Spleen (tissue), 11 donors: ENCODE measurements around the gene NOL9. TPM values are rescaled to one million over a fixed set of nuclear protein-coding genes. Genes with fewer than 3 reads are reported as not detected.

Experiments
- DNase-seq: peaks from one replicate; pipeline ENCODE4 v3.0.0-alpha.2; 2020
- H3K27ac ChIP-seq, 8 donors: fragments of 200-600 bp; sonication (generic) in 7 of 8; 1 replicate in 4 of 8; 2 replicates in 4 of 8; pipeline versions ENCODE4 v1.5.0 to v1.8.0; 2016 to 2021; ENCODE audit warnings: inconsistent platforms in 4 of 8, mild to moderate bottlenecking in 4 of 8, moderate library complexity in 1 of 8
- H3K27me3 ChIP-seq, 7 donors: fragments of 200-600 bp; sonication (generic) in 6 of 7; replicated peaks in 1 of 7; 1 replicate in 4 of 7; 2 replicates in 3 of 7; pipeline versions ENCODE4 v1.5.0 to v1.8.0; 2016 to 2021; ENCODE audit warnings: inconsistent platforms in 3 of 7, mild to moderate bottlenecking in 1 of 7
- H3K36me3 ChIP-seq, 6 donors: fragments of 200-600 bp; sonication (generic) in 5 of 6; 1 replicate in 4 of 6; 2 replicates in 2 of 6; pipeline versions ENCODE4 v1.5.0 to v1.8.0; 2016 to 2021; ENCODE audit warnings: inconsistent platforms in 2 of 6
- H3K4me1 ChIP-seq, 6 donors: fragments of 200-600 bp; sonication (generic) in 5 of 6; 1 replicate in 3 of 6; 2 replicates in 3 of 6; pipeline versions ENCODE4 v1.5.0 to v1.8.0; 2016 to 2021; ENCODE audit warnings: inconsistent platforms in 3 of 6
- H3K4me3 ChIP-seq, 8 donors: fragments of 200-600 bp; sonication (generic) in 7 of 8; 1 replicate in 4 of 8; 2 replicates in 4 of 8; pipeline versions ENCODE4 v1.5.0 to v1.8.0; 2016 to 2021; ENCODE audit warnings: inconsistent platforms in 4 of 8, mild to moderate bottlenecking in 4 of 8, moderate library complexity in 2 of 8
- H3K9me3 ChIP-seq, 8 donors: fragments of 200-600 bp; sonication (generic) in 7 of 8; 1 replicate in 4 of 8; 2 replicates in 4 of 8; pipeline versions ENCODE4 v1.5.0 to v1.8.0; 2016 to 2021; ENCODE audit warnings: inconsistent platforms in 4 of 8
- POLR2A ChIP-seq, 3 donors: fragments of 450-650 bp; IDR thresholded peaks; one replicate each; pipeline ENCODE4 v1.5.1; 2017; ENCODE audit warnings: antibody characterized with exemption in 3 of 3, mild to moderate bottlenecking in 1 of 3
- POLR2AphosphoS5 ChIP-seq, 3 donors: sonication (generic); formaldehyde crosslinking; IDR thresholded peaks; one replicate each; pipeline ENCODE4 v1.5.1; 2017; ENCODE audit warnings: antibody characterized with exemption in 3 of 3
- WGBS, 5 donors: extraction: QIAGEN DNeasy Blood & Tissue Kit in 3 of 5; methylation state at CpG; one replicate each; pipeline versions ENCODE4 v1.1.5 to v1.1.7; 2013 to 2018; 5-methylcytosine and 5-hydroxymethylcytosine counted together
- intact Hi-C: fragments of 100-400 bp; cut with DNase I; formaldehyde crosslinking; loops from one replicate; pipeline ENCODE4 v1.15.0; 2023; ENCODE audit warnings: low total_unique reads
- polyA plus RNA-seq, 3 donors: library from polyadenylated mRNA; stranded (reverse); fragments of 200-250 nt; gene quantifications; one replicate each; pipeline ENCODE4 v1.2.1, GENCODE V29; 2013
- total RNA-seq, 7 donors: library from RNA; depleted of rRNA in 3 of 7; stranded (reverse); fragments of >200 nt in 3 of 7; fragmentation: NEBNext Ultra II Directional in 4 of 7; extraction: Animal tissue kit (Norgen Biotek cat#: 25700) in 4 of 7; gene quantifications; one replicate each; pipeline versions ENCODE4 v1.1.0 to v1.2.1, GENCODE V29; 2016 to 2021
- TF ChIP-seq, protein P1 (sequence below), 11 experiments: fragments of 200-600 bp in 7 of 11; fragments of 450-650 bp in 4 of 11; sonication (generic) in 4 of 11; IDR thresholded peaks in 8 of 11; conservative IDR thresholded peaks in 3 of 11; 1 replicate in 7 of 11; 2 replicates in 4 of 11; pipeline versions ENCODE4 v1.4.0 to v1.8.0; 2016 to 2021; ENCODE audit warnings: antibody characterized with exemption in 11 of 11, inconsistent platforms in 4 of 11, mild to moderate bottlenecking in 1 of 11
- donor health status: healthy with polysubstance abuse.
- donor health status: DM: no; HTN: no; CAD: no; lungs with moderate emphysema.
- donor health status: DM: no; HTN: no; CAD: no.
- donor health status: Bipolar disorder and iron deficiency.
- donor health status: healthy.
- donor health status: DM: no; HTN: no; CAD: no.
- donor health status: DM: yes; HTN: yes; CAD: no.

The NOL9 gene
- total and polyA plus RNA-seq, 10 donors: 4.2 to 55.2 (median 41.2) TPM

- H3K4me1 ChIP-seq: peaks cover 15 to 100% (median 79%) of the 10 kb centered on the region in 6 donors
- no peak overlapping the region for H3K4me3 ChIP-seq
- no peak overlapping the region for H3K27ac ChIP-seq
- intact Hi-C loops: no loop called here
- no peaks in the 10 kb centered on the region for H3K27me3 ChIP-seq
- DNase-seq: no peak
- WGBS, 5 donors: 89 to 96% (median 91%) methylated on average over 11 of the region's 11 CpGs
- TF ChIP-seq, protein P1, sequence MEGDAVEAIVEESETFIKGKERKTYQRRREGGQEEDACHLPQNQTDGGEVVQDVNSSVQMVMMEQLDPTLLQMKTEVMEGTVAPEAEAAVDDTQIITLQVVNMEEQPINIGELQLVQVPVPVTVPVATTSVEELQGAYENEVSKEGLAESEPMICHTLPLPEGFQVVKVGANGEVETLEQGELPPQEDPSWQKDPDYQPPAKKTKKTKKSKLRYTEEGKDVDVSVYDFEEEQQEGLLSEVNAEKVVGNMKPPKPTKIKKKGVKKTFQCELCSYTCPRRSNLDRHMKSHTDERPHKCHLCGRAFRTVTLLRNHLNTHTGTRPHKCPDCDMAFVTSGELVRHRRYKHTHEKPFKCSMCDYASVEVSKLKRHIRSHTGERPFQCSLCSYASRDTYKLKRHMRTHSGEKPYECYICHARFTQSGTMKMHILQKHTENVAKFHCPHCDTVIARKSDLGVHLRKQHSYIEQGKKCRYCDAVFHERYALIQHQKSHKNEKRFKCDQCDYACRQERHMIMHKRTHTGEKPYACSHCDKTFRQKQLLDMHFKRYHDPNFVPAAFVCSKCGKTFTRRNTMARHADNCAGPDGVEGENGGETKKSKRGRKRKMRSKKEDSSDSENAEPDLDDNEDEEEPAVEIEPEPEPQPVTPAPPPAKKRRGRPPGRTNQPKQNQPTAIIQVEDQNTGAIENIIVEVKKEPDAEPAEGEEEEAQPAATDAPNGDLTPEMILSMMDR (IDR thresholded peaks at IDR 0.05 in 8 of 11, conservative IDR thresholded peaks at IDR 0.05 in 3 of 11): no peak
- no peak for TF ChIP-seq POLR2A (IDR thresholded peaks at IDR 0.05)
- TF ChIP-seq POLR2AphosphoS5 (IDR thresholded peaks at IDR 0.05): no peak
- peaks cover 4 to 92% (median 74%) of the 10 kb centered on the region in 6 donors for H3K36me3 ChIP-seq
- H3K9me3 ChIP-seq: no peaks in the 10 kb centered on the region
Observed at GRCh38 chr1:6594977-6595740, 40.8 kb upstream of the NOL9 start.

- intact Hi-C loops: no loop called here
- no peaks in the 10 kb centered on the region for H3K27me3 ChIP-seq
- peaks cover 4 to 99% (median 70%) of the 10 kb centered on the region in 6 donors for H3K4me1 ChIP-seq
- no peak for DNase-seq
- no peak overlapping the region for H3K4me3 ChIP-seq
- TF ChIP-seq POLR2A (IDR thresholded peaks at IDR 0.05) (no peak), POLR2AphosphoS5 (IDR thresholded peaks at IDR 0.05) (peak in 2 of 3 donors; percentile 2 to 30)
- TF ChIP-seq, protein P1 (IDR thresholded peaks at IDR 0.05 in 8 of 11, conservative IDR thresholded peaks at IDR 0.05 in 3 of 11): no peak
- no peaks in the 10 kb centered on the region for H3K9me3 ChIP-seq
- H3K36me3 ChIP-seq: peaks cover 4 to 100% (median 85%) of the 10 kb centered on the region in 6 donors
- H3K27ac ChIP-seq: no peak overlapping the region
- 95 to 96% (median 95%) methylated on average over 14 to 15 of the region's 15 CpGs for WGBS, 5 donors
Observed at GRCh38 chr1:6593810-6594209, 39.5 kb upstream of the NOL9 start.

DNA sequence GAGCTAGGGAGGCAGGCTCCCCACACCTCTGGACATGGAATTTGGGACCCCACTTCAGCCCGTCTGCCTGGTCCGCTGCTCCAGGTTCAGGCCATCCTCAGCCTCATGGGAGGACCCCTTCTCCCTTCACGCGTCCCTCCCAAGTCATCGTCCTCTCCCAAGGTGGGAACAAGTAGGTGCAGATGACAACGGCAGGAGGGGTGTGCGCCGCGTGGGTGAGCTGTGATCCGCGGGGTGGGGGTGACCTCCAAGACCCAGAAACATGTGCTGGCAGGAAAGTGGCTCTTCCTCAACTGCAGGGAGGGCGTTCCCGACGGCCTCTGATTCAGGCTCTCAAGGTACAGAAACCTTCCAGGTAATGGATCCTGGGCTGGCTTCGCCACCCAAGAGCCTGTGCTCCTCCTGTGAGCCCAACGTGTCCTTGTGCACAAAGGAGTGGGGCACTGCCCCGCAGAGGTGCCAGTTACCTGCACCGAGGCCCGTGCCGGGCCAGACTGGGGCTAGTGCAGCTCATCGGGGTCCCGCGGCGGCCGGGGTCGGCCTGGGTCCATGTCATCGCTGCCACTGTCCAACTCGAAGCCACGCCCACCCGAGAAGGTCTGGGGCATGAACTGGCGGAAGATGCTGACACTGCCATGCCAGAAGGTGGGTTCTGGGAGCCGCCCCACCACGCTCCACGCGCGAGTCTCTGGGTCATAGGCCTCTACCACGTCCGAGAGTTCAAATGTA, 38.7 kb upstream of the NOL9 start:
- DNase-seq: peak; percentile 83
- Histone ChIP-seq H3K36me3 (peaks cover under 1 to 100% (median 86%) of the 10 kb centered on the region in 6 donors), H3K9me3 (no peaks in the 10 kb centered on the region), H3K27ac (peak overlapping the region in 2 of 8 donors; percentile 66 to 68), H3K27me3 (no peaks in the 10 kb centered on the region), H3K4me3 (no peak overlapping the region), H3K4me1 (peaks cover 7 to 99% (median 68%) of the 10 kb centered on the region in 6 donors)
- WGBS, 5 donors: 93 to 95% (median 94%) methylated on average over 23 to 38 of the region's 38 CpGs
- intact Hi-C loops: no loop called here
- TF ChIP-seq, protein P1 (IDR thresholded peaks at IDR 0.05 in 8 of 11, conservative IDR thresholded peaks at IDR 0.05 in 3 of 11): no peak
- peak in 2 of 3 donors; percentile 15 to 62 for TF ChIP-seq POLR2AphosphoS5 (IDR thresholded peaks at IDR 0.05)
- no peak for TF ChIP-seq POLR2A (IDR thresholded peaks at IDR 0.05)

DNA sequence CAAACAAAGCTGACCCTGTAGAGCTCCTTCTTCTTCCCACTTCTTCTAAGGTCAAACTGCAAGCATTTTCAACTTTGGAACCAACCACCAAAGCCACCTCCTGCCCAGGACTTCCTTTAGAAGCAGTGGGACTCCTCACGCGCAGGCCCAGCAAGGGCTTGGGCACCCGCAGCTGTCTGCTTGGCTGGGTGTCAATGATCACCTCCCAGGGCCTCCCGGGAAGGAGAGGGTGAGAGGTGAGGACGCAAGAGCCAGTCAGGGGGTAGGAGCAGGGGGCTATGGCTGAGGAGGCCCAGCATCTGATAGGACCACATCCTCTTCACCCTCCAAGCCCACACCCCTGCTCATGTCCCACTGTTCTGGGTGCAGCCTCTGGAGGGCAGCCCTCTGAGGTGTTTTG, 38.1 kb upstream of the NOL9 start:
- Histone ChIP-seq H3K4me3 (no peak overlapping the region), H3K36me3 (peaks cover 0 to 100% (median 86%) of the 10 kb centered on the region in 6 donors), H3K9me3 (no peaks in the 10 kb centered on the region), H3K4me1 (peaks cover 11 to 99% (median 68%) of the 10 kb centered on the region in 6 donors), H3K27ac (peak overlapping the region in 5 of 8 donors; percentile 66 to 79 (median 75)), H3K27me3 (no peaks in the 10 kb centered on the region)
- no peak for DNase-seq
- WGBS, 5 donors: 26 to 49% (median 42%) methylated on average over 4 to 5 of the region's 5 CpGs
- TF ChIP-seq POLR2AphosphoS5 (IDR thresholded peaks at IDR 0.05): no peak
- TF ChIP-seq, protein P1 (IDR thresholded peaks at IDR 0.05 in 8 of 11, conservative IDR thresholded peaks at IDR 0.05 in 3 of 11): no peak
- TF ChIP-seq POLR2A (IDR thresholded peaks at IDR 0.05): no peak
- intact Hi-C loops: no loop called here
